ENCODE results near the gene S100A9. TPM values are rescaled to one million over a fixed set of nuclear protein-coding genes. Genes with fewer than 3 reads are reported as not detected.
"Not testable (repeated sequence)": the region's sequence is repeated elsewhere in the genome, so short reads cannot be mapped to it uniquely, and the experiment has no call there.

S100A9 gene
- not detected in 2 replicates for total RNA-seq (2014; rRNA removed; shearing (Covaris generic); ENCODE audit: low replicate concordance)

DNA sequence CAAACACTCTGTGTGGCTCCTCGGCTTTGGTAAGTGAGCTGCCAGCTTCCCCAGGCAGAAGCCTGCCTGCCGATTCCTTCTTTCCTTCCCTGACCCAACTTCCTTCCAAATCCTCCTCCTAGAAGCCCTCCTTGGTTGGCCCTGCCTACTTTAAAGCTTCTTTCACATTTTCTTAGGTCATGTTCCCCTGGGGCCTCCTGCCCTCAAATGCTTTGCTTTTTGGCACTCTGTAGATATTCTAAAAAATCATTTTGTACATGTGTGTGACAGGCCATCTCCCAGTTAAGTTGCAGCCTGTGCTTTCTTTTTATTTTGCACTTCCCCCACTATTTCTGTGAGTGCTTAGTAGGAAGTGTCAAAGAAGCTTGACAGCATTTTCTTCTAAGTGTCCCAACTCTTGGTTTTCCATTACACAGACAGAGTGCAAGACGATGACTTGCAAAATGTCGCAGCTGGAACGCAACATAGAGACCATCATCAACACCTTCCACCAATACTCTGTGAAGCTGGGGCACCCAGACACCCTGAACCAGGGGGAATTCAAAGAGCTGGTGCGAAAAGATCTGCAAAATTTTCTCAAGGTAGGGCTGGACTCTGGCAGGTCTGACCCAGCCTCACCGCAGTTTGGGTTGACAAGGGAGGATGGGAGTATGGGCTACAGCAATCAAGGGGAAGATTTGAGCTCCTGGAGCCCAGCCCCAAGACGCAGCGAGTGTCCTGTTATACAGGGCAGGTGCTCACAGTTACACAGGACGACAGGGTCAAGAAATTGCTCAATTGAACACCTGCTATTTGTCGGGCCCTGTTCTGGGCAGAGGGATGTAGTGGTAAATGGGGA is at the start of gene S100A9:
TSS of gene S100A9 (plus strand) at position 2 of the 838 bp plus-strand sequence. CDS start at position 432, 430 bp downstream.
- in situ Hi-C loops (cut with HindIII; ENCODE audit: low pct_unique_long_range_greater_than_20kb, low sequenced_read_pairs), result loop anchor here (25.0 kb wide), 1 partner anchor 129 kb away; no protein-coding TSS in a partner anchor
- no peak for DNase-seq (ENCODE audit: low read depth)

DNA sequence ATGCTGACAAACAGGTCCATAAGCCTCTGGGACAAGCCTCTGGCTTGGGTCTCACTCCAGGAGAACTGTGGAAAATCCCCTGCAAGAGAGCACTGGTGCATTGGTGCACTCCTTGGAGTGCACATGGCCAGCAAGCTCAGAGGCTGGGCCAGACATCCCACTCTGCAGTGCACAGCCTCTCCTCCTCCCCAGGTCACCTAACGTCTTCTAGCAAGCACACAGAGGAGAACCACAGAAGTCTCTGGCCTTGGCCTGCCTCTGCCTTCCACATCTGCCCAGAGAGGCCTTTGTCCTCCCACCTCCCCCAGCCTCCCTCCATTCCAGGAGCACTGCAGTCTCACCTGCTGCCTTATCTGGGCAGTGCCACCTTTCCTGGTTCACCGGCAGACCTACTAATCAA is 49.1 kb upstream of the S100A9 start:
- no peak for DNase-seq (ENCODE audit: low read depth)
- in situ Hi-C loops (cut with HindIII; ENCODE audit: low pct_unique_long_range_greater_than_20kb, low sequenced_read_pairs), result no loop called here

DNA sequence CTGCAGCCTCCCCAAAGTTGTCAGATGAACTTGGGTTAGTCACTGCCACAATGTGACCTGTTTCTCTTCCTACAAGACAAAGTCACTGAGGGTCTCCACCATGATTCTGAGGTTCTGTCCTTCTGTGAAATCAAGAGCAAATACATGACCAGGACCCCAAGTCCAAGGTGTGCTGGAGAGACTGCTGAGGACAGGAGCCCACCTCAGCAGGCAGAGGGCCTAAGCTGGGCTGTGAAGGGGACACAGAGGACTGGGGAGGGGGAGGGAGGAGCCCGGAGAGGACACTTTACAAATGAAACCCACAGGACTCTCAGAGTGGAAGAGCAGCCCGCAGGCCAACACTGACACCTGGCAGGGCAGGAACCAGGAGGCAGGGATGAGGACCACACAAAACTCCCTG is 48.2 kb upstream of the S100A9 start:
- no peak for DNase-seq (ENCODE audit: low read depth)
- in situ Hi-C loops (cut with HindIII; ENCODE audit: low pct_unique_long_range_greater_than_20kb, low sequenced_read_pairs), result no loop called here

GRCh38 chr1:153310526-153310925 is 47.1 kb upstream of the S100A9 start:
- in situ Hi-C loops (cut with HindIII; ENCODE audit: low pct_unique_long_range_greater_than_20kb, low sequenced_read_pairs), result no loop called here
- no peak for DNase-seq (ENCODE audit: low read depth)

DNA sequence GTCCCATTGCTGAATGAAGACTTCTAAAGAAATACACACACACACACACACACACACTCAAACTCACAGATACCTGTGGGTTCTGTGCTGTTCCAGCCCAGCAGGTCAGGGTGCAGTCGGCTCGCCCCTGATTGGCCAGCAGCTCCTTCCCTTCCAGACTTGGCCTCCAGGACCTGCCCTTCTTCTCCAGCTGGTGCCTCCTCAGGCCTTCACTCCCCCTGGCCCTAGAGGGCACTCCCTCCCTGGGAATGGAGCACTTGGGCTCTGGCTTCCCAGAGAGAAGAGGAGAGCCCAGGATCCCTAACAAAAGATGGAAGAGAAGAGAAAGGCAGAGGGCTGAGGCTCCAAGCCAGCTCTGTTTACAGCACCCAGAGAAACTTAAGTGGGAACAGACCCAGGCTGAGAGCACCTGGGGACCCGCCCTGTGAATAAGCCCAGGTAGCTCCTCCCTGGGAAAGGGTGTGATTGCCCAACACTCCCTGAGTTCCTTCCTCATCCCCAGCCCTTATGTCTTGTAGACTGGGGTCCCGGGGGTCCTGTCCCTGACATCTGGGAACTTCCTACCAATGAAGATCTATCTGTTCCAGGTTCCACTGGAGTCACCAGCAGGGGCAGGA is 45.0 kb upstream of the S100A9 start, which contains the start of gene PGLYRP3:
TSS of gene PGLYRP3 (minus strand) at position 383 of the 617 bp plus-strand sequence. CDS start 2,287 bp downstream, outside the sequence.
- DNase-seq (ENCODE audit: low read depth), result no peak
- in situ Hi-C loops (cut with HindIII; ENCODE audit: low pct_unique_long_range_greater_than_20kb, low sequenced_read_pairs), result no loop called here

- in situ Hi-C loops (cut with HindIII; ENCODE audit: low pct_unique_long_range_greater_than_20kb, low sequenced_read_pairs), result no loop called here
- no peak for DNase-seq (ENCODE audit: low read depth)
Measured at GRCh38 chr1:153313288-153313687, 44.4 kb upstream of the S100A9 start.

GRCh38 chr1:153314388-153314787 is 43.3 kb upstream of the S100A9 start:
- in situ Hi-C loops (cut with HindIII; ENCODE audit: low pct_unique_long_range_greater_than_20kb, low sequenced_read_pairs); DNase-seq (ENCODE audit: low read depth): not testable (repeated sequence)

GRCh38 chr1:153316013-153316412 is 41.6 kb upstream of the S100A9 start:
- in situ Hi-C loops (cut with HindIII; ENCODE audit: low pct_unique_long_range_greater_than_20kb, low sequenced_read_pairs); DNase-seq (ENCODE audit: low read depth): not testable (repeated sequence)

DNA sequence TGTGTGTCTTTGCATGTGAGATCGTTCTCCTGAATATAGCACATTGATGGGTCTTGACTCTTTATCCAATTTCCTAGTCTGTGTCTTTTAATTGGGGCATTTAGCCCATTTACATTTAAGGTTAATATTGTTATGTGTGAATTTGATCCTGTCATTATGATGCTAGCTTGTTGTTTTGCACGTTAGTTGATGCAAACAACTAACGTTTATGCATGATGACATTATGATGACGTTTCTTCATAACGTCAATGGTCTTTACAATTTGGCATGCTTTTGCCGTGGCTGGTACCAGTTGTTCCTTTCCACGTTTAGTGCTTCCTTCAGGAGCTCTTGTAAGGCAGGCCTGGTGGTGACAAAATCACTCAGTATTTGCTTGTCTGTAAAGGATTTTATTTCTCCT is 39.5 kb upstream of the S100A9 start:
- DNase-seq (ENCODE audit: low read depth); in situ Hi-C loops (cut with HindIII; ENCODE audit: low pct_unique_long_range_greater_than_20kb, low sequenced_read_pairs): not testable (repeated sequence)

DNA sequence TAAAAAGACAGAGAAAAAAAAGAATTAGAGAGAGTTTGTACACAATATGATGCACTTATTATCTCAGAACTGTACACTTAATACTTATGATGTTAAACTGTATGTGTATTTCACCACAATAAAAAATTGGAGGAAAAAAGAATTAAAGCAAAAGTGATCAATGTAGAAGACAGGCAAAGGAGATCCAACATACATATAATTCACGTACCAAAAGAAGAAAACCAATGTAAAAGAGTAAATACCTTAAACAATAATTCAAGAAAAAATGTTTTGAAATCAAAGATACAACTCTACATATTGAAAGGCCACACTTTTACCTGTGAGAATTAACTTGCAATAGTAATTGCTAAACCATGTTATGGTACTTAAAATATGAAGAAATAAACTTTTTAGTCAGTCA is 35.1 kb upstream of the S100A9 start:
- in situ Hi-C loops (cut with HindIII; ENCODE audit: low pct_unique_long_range_greater_than_20kb, low sequenced_read_pairs), result no loop called here
- DNase-seq (ENCODE audit: low read depth), result no peak

DNA sequence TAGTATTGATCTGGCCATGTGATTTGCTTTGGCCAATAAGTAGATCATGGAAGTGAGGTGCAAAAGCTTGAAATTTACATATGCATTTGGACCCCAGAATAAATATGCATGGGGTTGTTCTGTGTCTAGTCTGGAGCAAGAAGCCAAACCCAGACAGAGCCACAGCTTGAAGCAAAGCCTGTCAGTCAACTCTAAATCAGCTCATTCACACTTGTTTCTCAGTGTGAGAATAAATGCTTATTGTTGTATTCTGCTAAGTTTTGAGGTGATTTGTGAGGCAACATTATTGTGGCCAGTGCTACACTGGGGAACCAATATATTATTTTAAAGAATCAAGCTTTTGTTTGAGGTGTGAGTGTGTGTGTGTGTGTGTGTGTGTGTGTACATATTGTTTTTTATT is 32.7 kb upstream of the S100A9 start:
- in situ Hi-C loops (cut with HindIII; ENCODE audit: low pct_unique_long_range_greater_than_20kb, low sequenced_read_pairs), result no loop called here

DNA sequence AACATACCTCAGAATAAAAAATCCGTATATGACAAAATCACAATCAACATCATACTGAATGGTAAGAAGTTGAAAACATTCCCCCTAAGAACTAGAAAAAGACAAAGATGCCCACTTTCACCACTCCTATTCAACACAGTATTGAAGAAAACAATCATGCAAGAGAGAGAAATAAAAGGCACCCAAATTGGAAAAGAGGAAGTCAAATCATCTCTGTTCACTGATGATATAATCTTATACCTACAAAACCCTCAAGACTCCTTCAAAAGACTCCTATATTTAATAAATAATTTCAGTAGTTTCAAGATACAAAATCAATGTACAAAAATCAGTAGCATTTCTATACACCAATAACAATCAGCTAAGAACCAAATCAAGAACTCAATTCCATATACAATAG is 23.8 kb upstream of the S100A9 start:
- DNase-seq (ENCODE audit: low read depth), result no peak
- in situ Hi-C loops (cut with HindIII; ENCODE audit: low pct_unique_long_range_greater_than_20kb, low sequenced_read_pairs), result no loop called here

More for the DNA sequence above, 32.7 kb upstream of the S100A9 start:
- DNase-seq (ENCODE audit: low read depth), result no peak

GRCh38 chr1:153336650-153337049 is 21.0 kb upstream of the S100A9 start:
- in situ Hi-C loops (cut with HindIII; ENCODE audit: low pct_unique_long_range_greater_than_20kb, low sequenced_read_pairs), result no loop called here
- DNase-seq (ENCODE audit: low read depth), result no peak

DNA sequence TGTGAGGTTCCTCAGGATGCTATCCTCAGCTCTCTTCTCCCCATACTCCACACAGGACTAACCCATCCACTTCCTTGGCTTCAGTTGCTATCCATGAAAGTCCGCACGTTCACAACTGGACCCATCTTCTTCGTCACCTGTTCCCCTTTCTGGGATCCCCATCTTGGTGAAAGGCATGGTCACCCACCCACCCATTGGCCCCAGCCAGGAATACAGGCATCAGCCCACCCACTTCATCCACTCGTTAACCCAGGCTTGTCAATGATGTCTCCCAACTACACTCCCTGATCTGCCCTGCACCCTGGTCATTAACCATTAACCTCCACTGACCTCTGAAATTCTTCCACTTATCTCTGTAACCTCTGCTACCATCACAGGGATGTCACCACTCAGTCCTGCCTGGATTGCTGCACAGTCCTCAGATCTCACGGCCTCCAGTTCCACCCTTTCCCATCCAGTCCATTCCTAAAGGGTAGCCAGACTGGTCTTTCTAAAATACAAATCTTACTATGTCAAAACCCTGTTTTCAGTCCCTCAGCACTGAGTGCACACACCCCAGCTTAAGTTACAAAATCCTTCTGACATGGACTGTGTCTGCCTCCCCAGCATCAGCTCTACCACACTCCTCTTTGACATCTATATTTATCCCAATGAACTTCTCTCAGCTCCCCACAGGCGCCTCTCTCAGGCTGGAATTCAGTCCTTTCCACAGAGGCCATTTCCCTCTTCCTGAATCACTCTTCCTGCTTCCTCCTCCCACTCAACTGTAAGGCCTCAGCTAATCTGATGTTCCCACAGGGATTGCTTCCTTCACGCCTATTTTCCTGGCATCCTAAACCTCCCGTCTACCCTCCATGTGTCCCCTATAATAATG is 19.4 kb upstream of the S100A9 start:
- in situ Hi-C loops (cut with HindIII; ENCODE audit: low pct_unique_long_range_greater_than_20kb, low sequenced_read_pairs), result no loop called here
- DNase-seq (ENCODE audit: low read depth), result no peak

DNA sequence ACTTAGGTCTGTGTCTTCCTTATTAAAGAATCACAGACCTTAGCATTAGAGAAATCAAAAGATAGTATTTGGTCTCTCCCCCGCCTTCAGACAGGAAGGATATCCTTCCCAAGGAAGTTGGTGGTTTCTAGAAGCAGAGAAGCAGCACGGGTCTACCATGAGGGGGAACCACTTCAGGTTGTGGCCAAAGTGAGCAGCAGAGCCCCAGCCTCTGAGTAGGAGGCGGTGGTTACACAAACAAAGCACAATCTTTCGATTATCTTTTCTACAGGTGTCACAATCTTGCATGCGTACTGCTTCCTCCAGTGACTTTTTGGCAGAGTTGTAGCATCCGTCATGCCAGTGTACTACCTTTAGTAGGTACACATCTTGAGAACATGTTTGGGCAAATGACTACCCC is 17.9 kb upstream of the S100A9 start:
- no peak for DNase-seq (ENCODE audit: low read depth)
- in situ Hi-C loops (cut with HindIII; ENCODE audit: low pct_unique_long_range_greater_than_20kb, low sequenced_read_pairs), result no loop called here

DNA sequence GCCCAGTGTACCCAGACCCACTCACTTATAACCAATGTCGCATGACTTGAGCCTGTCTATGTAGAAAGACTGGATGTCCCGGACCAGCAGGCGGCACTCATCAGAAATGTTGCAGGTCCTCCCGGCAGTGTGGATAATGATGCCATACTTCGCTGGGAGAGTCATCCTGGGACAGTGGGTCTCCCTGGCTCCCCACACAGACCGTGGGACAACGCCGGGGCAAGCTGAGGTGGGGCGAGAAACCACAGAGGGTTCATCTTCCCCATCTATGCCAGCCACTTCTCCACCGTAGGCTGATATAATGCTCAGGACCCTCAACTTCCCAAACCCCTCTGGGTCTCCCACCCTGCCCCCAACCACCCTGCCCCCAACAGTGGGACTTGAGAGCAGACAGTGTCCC is 17.3 kb upstream of the S100A9 start:
- in situ Hi-C loops (cut with HindIII; ENCODE audit: low pct_unique_long_range_greater_than_20kb, low sequenced_read_pairs), result no loop called here
- DNase-seq (ENCODE audit: low read depth), result no peak

- in situ Hi-C loops (cut with HindIII; ENCODE audit: low pct_unique_long_range_greater_than_20kb, low sequenced_read_pairs), result no loop called here
Measured at GRCh38 chr1:153341431-153341934, 16.2 kb upstream of the S100A9 start.

DNA sequence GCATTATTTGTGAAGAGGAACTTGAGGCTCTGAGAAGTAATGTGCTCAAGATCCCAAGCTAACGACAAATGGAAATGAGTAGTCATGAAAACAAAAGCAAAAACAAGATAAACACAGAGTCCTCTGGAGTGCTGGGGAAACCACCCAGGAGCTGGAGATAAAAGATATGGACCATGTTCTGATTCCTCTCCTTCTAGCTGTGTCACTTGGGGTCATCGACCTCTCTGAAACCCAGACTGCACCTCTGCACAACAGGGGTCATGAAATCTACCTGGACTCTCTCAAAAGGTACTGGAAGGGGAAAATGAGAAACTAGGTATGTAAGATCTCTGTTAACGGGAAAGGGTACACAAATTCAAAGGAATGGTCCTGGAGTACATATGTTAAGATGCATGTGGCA is 15.5 kb upstream of the S100A9 start:
- no peak for DNase-seq (ENCODE audit: low read depth)
- in situ Hi-C loops (cut with HindIII; ENCODE audit: low pct_unique_long_range_greater_than_20kb, low sequenced_read_pairs), result no loop called here

More at GRCh38 chr1:153341431-153341934, 16.2 kb upstream of the S100A9 start:
- DNase-seq (ENCODE audit: low read depth), result no peak

All from Caki2 (cell line).